ENCODE data around the gene STPG3.

STPG3 gene

GRCh38 chr9:137268538-137269201, 17.6 kb downstream of the STPG3 start:
- no peak for DNase-seq

GRCh38 chr9:137269231-137269772, 18.2 kb downstream of the STPG3 start:
- DNase-seq = no peak

GRCh38 chr9:137270929-137271695, 20.0 kb downstream of the STPG3 start:
- no peak for DNase-seq

GRCh38 chr9:137271696-137272076, 20.6 kb downstream of the STPG3 start:
- no peak for DNase-seq

- no peak for DNase-seq
These were observed 21.4 kb downstream of the STPG3 start for GRCh38 chr9:137272241-137273094.

- DNase-seq = no peak
These were observed 22.0 kb downstream of the STPG3 start for GRCh38 chr9:137273095-137273490.

GRCh38 chr9:137273611-137274320, 22.7 kb downstream of the STPG3 start:
- no peak for DNase-seq

- no peak for DNase-seq
These were observed 24.1 kb downstream of the STPG3 start for GRCh38 chr9:137275203-137275587.

- DNase-seq = no peak
These were observed 24.7 kb downstream of the STPG3 start for GRCh38 chr9:137275588-137276472.

- DNase-seq = no peak
These were observed 25.6 kb downstream of the STPG3 start for GRCh38 chr9:137276473-137277328.

GRCh38 chr9:137277329-137278041, 26.4 kb downstream of the STPG3 start, which contains the start of gene TOR4A:
TOR4A (plus strand) TSS chr9:137277726; CDS start chr9:137278690, 964 bp downstream.
- DNase-seq = no peak

GRCh38 chr9:137278061-137278701, 27.1 kb downstream of the STPG3 start:
- DNase-seq = no peak

GRCh38 chr9:137278721-137279711, 27.9 kb downstream of the STPG3 start:
- no peak for DNase-seq

GRCh38 chr9:137279741-137280473, 28.8 kb downstream of the STPG3 start:
- DNase-seq = no peak

GRCh38 chr9:137280474-137281344, 29.6 kb downstream of the STPG3 start:
- no peak for DNase-seq

Data from NCI-H1417 treated with DMSO at 0.1 percent for 48 hours (cell line).